ENCODE measurements around the gene TSG101.
A peak's percentile ranks its signal among the peaks of the same experiment; 100 is the strongest.

Gene TSG101

GRCh38 chr11:18534245-18534644 is 7.5 kb upstream of the TSG101 start:
- Histone ChIP-seq H3K9ac (ENCODE audit: low read length in 5 of 5) (no peak overlapping the region), H3K9me3 (ENCODE audit: control insufficient read depth in 5 of 5, low read length in 5 of 5) (no peaks in the 10 kb centered on the region), H3K36me3 (ENCODE audit: control insufficient read depth in 5 of 5, insufficient read depth in 5 of 5, low read length in 5 of 5) (peaks cover 7 to 46% (median 25%) of the 10 kb centered on the region in 5 donors), H3K27ac (ENCODE audit: low read depth, low read length) (no peak overlapping the region), H3K4me3 (ENCODE audit: low read depth in 1 of 5, low read length in 5 of 5) (no peak overlapping the region), H3K27me3 (ENCODE audit: control insufficient read depth in 5 of 5, insufficient read depth in 4 of 5, low read length in 5 of 5) (no peaks in the 10 kb centered on the region), H3K4me1 (ENCODE audit: control insufficient read depth in 5 of 5, insufficient read depth in 5 of 5, low read length in 5 of 5) (no peaks in the 10 kb centered on the region)

GRCh38 chr11:18533365-18533764 is 6.6 kb upstream of the TSG101 start:
- Histone ChIP-seq H3K27me3 (ENCODE audit: control insufficient read depth in 5 of 5, insufficient read depth in 4 of 5, low read length in 5 of 5) (no peaks in the 10 kb centered on the region), H3K9me3 (ENCODE audit: control insufficient read depth in 5 of 5, low read length in 5 of 5) (no peaks in the 10 kb centered on the region), H3K4me3 (ENCODE audit: low read depth in 1 of 5, low read length in 5 of 5) (no peak overlapping the region), H3K9ac (ENCODE audit: low read length in 5 of 5) (no peak overlapping the region), H3K36me3 (ENCODE audit: control insufficient read depth in 5 of 5, insufficient read depth in 5 of 5, low read length in 5 of 5) (peaks cover 7 to 46% (median 24%) of the 10 kb centered on the region in 5 donors), H3K27ac (ENCODE audit: low read depth, low read length) (no peak overlapping the region), H3K4me1 (ENCODE audit: control insufficient read depth in 5 of 5, insufficient read depth in 5 of 5, low read length in 5 of 5) (no peaks in the 10 kb centered on the region)

- H3K4me1 ChIP-seq (ENCODE audit: control insufficient read depth in 5 of 5, insufficient read depth in 5 of 5, low read length in 5 of 5): peaks cover 2 to 29% (median 20%) of the 10 kb centered on the region in 5 donors
- H3K9ac ChIP-seq (ENCODE audit: low read length in 5 of 5): peak overlapping the region; percentile 56 to 99 (median 96)
- peak overlapping the region; percentile 77 to 99 (median 95) for H3K4me3 ChIP-seq (ENCODE audit: low read depth in 1 of 5, low read length in 5 of 5)
- peaks cover 0 to 14% (median 4%) of the 10 kb centered on the region in 5 donors for H3K36me3 ChIP-seq (ENCODE audit: control insufficient read depth in 5 of 5, insufficient read depth in 5 of 5, low read length in 5 of 5)
- no peaks in the 10 kb centered on the region for H3K27me3 ChIP-seq (ENCODE audit: control insufficient read depth in 5 of 5, insufficient read depth in 4 of 5, low read length in 5 of 5)
- peak overlapping the region; percentile 89 for H3K27ac ChIP-seq (ENCODE audit: low read depth, low read length)
- H3K9me3 ChIP-seq (ENCODE audit: control insufficient read depth in 5 of 5, low read length in 5 of 5): no peaks in the 10 kb centered on the region
Observed at GRCh38 chr11:18527512-18527911, 770 bp upstream of the TSG101 start.

- peaks cover 2 to 33% (median 25%) of the 10 kb centered on the region in 5 donors for H3K4me1 ChIP-seq (ENCODE audit: control insufficient read depth in 5 of 5, insufficient read depth in 5 of 5, low read length in 5 of 5)
- H3K27ac ChIP-seq (ENCODE audit: low read depth, low read length): peak overlapping the region; percentile 89
- H3K36me3 ChIP-seq (ENCODE audit: control insufficient read depth in 5 of 5, insufficient read depth in 5 of 5, low read length in 5 of 5): peaks cover 0 to 4% (median 0%) of the 10 kb centered on the region in 5 donors
- peak overlapping the region; percentile 77 to 99 (median 95) for H3K4me3 ChIP-seq (ENCODE audit: low read depth in 1 of 5, low read length in 5 of 5)
- H3K9ac ChIP-seq (ENCODE audit: low read length in 5 of 5): peak overlapping the region; percentile 63 to 99 (median 96)
- no peaks in the 10 kb centered on the region for H3K9me3 ChIP-seq (ENCODE audit: control insufficient read depth in 5 of 5, low read length in 5 of 5)
- H3K27me3 ChIP-seq (ENCODE audit: control insufficient read depth in 5 of 5, insufficient read depth in 4 of 5, low read length in 5 of 5): no peaks in the 10 kb centered on the region
Observed at GRCh38 chr11:18526130-18526520, 617 bp downstream of the TSG101 start.

- Histone ChIP-seq H3K27me3 (ENCODE audit: control insufficient read depth in 5 of 5, insufficient read depth in 4 of 5, low read length in 5 of 5) (no peaks in the 10 kb centered on the region), H3K36me3 (ENCODE audit: control insufficient read depth in 5 of 5, insufficient read depth in 5 of 5, low read length in 5 of 5) (no peaks in the 10 kb centered on the region), H3K9ac (ENCODE audit: low read length in 5 of 5) (no peak overlapping the region), H3K4me3 (ENCODE audit: low read depth in 1 of 5, low read length in 5 of 5) (no peak overlapping the region), H3K9me3 (ENCODE audit: control insufficient read depth in 5 of 5, low read length in 5 of 5) (no peaks in the 10 kb centered on the region), H3K4me1 (ENCODE audit: control insufficient read depth in 5 of 5, insufficient read depth in 5 of 5, low read length in 5 of 5) (peaks cover 2 to 33% (median 25%) of the 10 kb centered on the region in 5 donors), H3K27ac (ENCODE audit: low read depth, low read length) (no peak overlapping the region)
Observed at GRCh38 chr11:18524248-18524647, 2.5 kb downstream of the TSG101 start.

GRCh38 chr11:18523084-18523483 is 3.7 kb downstream of the TSG101 start:
- Histone ChIP-seq H3K4me3 (ENCODE audit: low read depth in 1 of 5, low read length in 5 of 5) (no peak overlapping the region), H3K27me3 (ENCODE audit: control insufficient read depth in 5 of 5, insufficient read depth in 4 of 5, low read length in 5 of 5) (no peaks in the 10 kb centered on the region), H3K4me1 (ENCODE audit: control insufficient read depth in 5 of 5, insufficient read depth in 5 of 5, low read length in 5 of 5) (peaks cover 2 to 33% (median 25%) of the 10 kb centered on the region in 5 donors), H3K9ac (ENCODE audit: low read length in 5 of 5) (no peak overlapping the region), H3K9me3 (ENCODE audit: control insufficient read depth in 5 of 5, low read length in 5 of 5) (no peaks in the 10 kb centered on the region), H3K27ac (ENCODE audit: low read depth, low read length) (no peak overlapping the region), H3K36me3 (ENCODE audit: control insufficient read depth in 5 of 5, insufficient read depth in 5 of 5, low read length in 5 of 5) (peaks cover under 1 to 10% (median 3%) of the 10 kb centered on the region in 5 donors)

- no peak overlapping the region for H3K27ac ChIP-seq (ENCODE audit: low read depth, low read length)
- no peak overlapping the region for H3K4me3 ChIP-seq (ENCODE audit: low read depth in 1 of 5, low read length in 5 of 5)
- H3K27me3 ChIP-seq (ENCODE audit: control insufficient read depth in 5 of 5, insufficient read depth in 4 of 5, low read length in 5 of 5): no peaks in the 10 kb centered on the region
- H3K36me3 ChIP-seq (ENCODE audit: control insufficient read depth in 5 of 5, insufficient read depth in 5 of 5, low read length in 5 of 5): peaks cover 5 to 15% (median 7%) of the 10 kb centered on the region in 5 donors
- H3K9ac ChIP-seq (ENCODE audit: low read length in 5 of 5): no peak overlapping the region
- no peaks in the 10 kb centered on the region for H3K9me3 ChIP-seq (ENCODE audit: control insufficient read depth in 5 of 5, low read length in 5 of 5)
- H3K4me1 ChIP-seq (ENCODE audit: control insufficient read depth in 5 of 5, insufficient read depth in 5 of 5, low read length in 5 of 5): peaks cover 2 to 27% (median 19%) of the 10 kb centered on the region in 5 donors
Observed at GRCh38 chr11:18522388-18522787, 4.4 kb downstream of the TSG101 start.

- no peak overlapping the region for H3K27ac ChIP-seq (ENCODE audit: low read depth, low read length)
- no peak overlapping the region for H3K9ac ChIP-seq (ENCODE audit: low read length in 5 of 5)
- H3K27me3 ChIP-seq (ENCODE audit: control insufficient read depth in 5 of 5, insufficient read depth in 4 of 5, low read length in 5 of 5): no peaks in the 10 kb centered on the region
- H3K4me3 ChIP-seq (ENCODE audit: low read depth in 1 of 5, low read length in 5 of 5): no peak overlapping the region
- H3K36me3 ChIP-seq (ENCODE audit: control insufficient read depth in 5 of 5, insufficient read depth in 5 of 5, low read length in 5 of 5): peaks cover 6 to 21% (median 8%) of the 10 kb centered on the region in 5 donors
- H3K4me1 ChIP-seq (ENCODE audit: control insufficient read depth in 5 of 5, insufficient read depth in 5 of 5, low read length in 5 of 5): peaks cover 2 to 23% (median 14%) of the 10 kb centered on the region in 5 donors
- H3K9me3 ChIP-seq (ENCODE audit: control insufficient read depth in 5 of 5, low read length in 5 of 5): no peaks in the 10 kb centered on the region
Observed at GRCh38 chr11:18521122-18521521, 5.6 kb downstream of the TSG101 start.

- peaks cover 55 to 78% (median 59%) of the 10 kb centered on the region in 5 donors for H3K36me3 ChIP-seq (ENCODE audit: control insufficient read depth in 5 of 5, insufficient read depth in 5 of 5, low read length in 5 of 5)
- no peaks in the 10 kb centered on the region for H3K9me3 ChIP-seq (ENCODE audit: control insufficient read depth in 5 of 5, low read length in 5 of 5)
- no peaks in the 10 kb centered on the region for H3K4me1 ChIP-seq (ENCODE audit: control insufficient read depth in 5 of 5, insufficient read depth in 5 of 5, low read length in 5 of 5)
- no peaks in the 10 kb centered on the region for H3K27me3 ChIP-seq (ENCODE audit: control insufficient read depth in 5 of 5, insufficient read depth in 4 of 5, low read length in 5 of 5)
- H3K27ac ChIP-seq (ENCODE audit: low read depth, low read length): no peak overlapping the region
- no peak overlapping the region for H3K9ac ChIP-seq (ENCODE audit: low read length in 5 of 5)
- H3K4me3 ChIP-seq (ENCODE audit: low read depth in 1 of 5, low read length in 5 of 5): no peak overlapping the region
Observed at GRCh38 chr11:18502352-18502751, 24.4 kb downstream of the TSG101 start.

GRCh38 chr11:18501629-18502028 is 25.1 kb downstream of the TSG101 start:
- Histone ChIP-seq H3K27me3 (ENCODE audit: control insufficient read depth in 5 of 5, insufficient read depth in 4 of 5, low read length in 5 of 5) (no peaks in the 10 kb centered on the region), H3K27ac (ENCODE audit: low read depth, low read length) (no peak overlapping the region), H3K9ac (ENCODE audit: low read length in 5 of 5) (no peak overlapping the region), H3K9me3 (ENCODE audit: control insufficient read depth in 5 of 5, low read length in 5 of 5) (no peaks in the 10 kb centered on the region), H3K4me3 (ENCODE audit: low read depth in 1 of 5, low read length in 5 of 5) (no peak overlapping the region), H3K4me1 (ENCODE audit: control insufficient read depth in 5 of 5, insufficient read depth in 5 of 5, low read length in 5 of 5) (no peaks in the 10 kb centered on the region), H3K36me3 (ENCODE audit: control insufficient read depth in 5 of 5, insufficient read depth in 5 of 5, low read length in 5 of 5) (peaks cover 52 to 76% (median 57%) of the 10 kb centered on the region in 5 donors)

All from subcutaneous abdominal adipose tissue (tissue), 5 donors.